ENCODE data around the gene TWIST2.

Gene TWIST2

GRCh38 chr2:238810321-238810720, 37.6 kb upstream of the TWIST2 start:
- peaks cover 10% of the 10 kb centered on the region for H3K36me3 Mint-ChIP-seq (ENCODE audit: low read depth)
- H3K4me3 Mint-ChIP-seq: no peak overlapping the region
- peaks cover 23% of the 10 kb centered on the region for H3K27me3 Mint-ChIP-seq (ENCODE audit: low read depth)
- no peaks in the 10 kb centered on the region for H3K4me1 Mint-ChIP-seq
- no peak overlapping the region for H3K27ac Mint-ChIP-seq
- peaks cover 31% of the 10 kb centered on the region for H3K9me3 Mint-ChIP-seq
- no peak for TF ChIP-seq CTCF (IDR thresholded peaks at IDR 0.05; ENCODE audit: unreplicated experiment in 3 of 3)

- no peaks in the 10 kb centered on the region for H3K4me1 Mint-ChIP-seq
- peaks cover 31% of the 10 kb centered on the region for H3K9me3 Mint-ChIP-seq
- H3K27ac Mint-ChIP-seq: no peak overlapping the region
- peaks cover 10% of the 10 kb centered on the region for H3K36me3 Mint-ChIP-seq (ENCODE audit: low read depth)
- H3K4me3 Mint-ChIP-seq: no peak overlapping the region
- no peak for TF ChIP-seq CTCF (IDR thresholded peaks at IDR 0.05; ENCODE audit: unreplicated experiment in 3 of 3)
- peaks cover 18% of the 10 kb centered on the region for H3K27me3 Mint-ChIP-seq (ENCODE audit: low read depth)
Observed at GRCh38 chr2:238811293-238811692, 36.6 kb upstream of the TWIST2 start.

GRCh38 chr2:238811759-238812158, 36.1 kb upstream of the TWIST2 start:
- Mint-ChIP-seq H3K27me3 (ENCODE audit: low read depth) (peaks cover 19% of the 10 kb centered on the region), H3K4me1 (no peaks in the 10 kb centered on the region), H3K27ac (no peak overlapping the region), H3K9me3 (peaks cover 31% of the 10 kb centered on the region), H3K36me3 (ENCODE audit: low read depth) (peaks cover 10% of the 10 kb centered on the region), H3K4me3 (no peak overlapping the region)
- TF ChIP-seq CTCF (IDR thresholded peaks at IDR 0.05; ENCODE audit: unreplicated experiment in 3 of 3): no peak

- Mint-ChIP-seq H3K27me3 (ENCODE audit: low read depth) (peaks cover 20% of the 10 kb centered on the region), H3K4me1 (no peaks in the 10 kb centered on the region), H3K27ac (no peak overlapping the region), H3K36me3 (ENCODE audit: low read depth) (peaks cover 10% of the 10 kb centered on the region), H3K4me3 (no peak overlapping the region), H3K9me3 (peaks cover 23% of the 10 kb centered on the region)
- TF ChIP-seq CTCF (IDR thresholded peaks at IDR 0.05; ENCODE audit: unreplicated experiment in 3 of 3): no peak
Observed at GRCh38 chr2:238813109-238813508, 34.8 kb upstream of the TWIST2 start.

GRCh38 chr2:238814815-238815214, 33.1 kb upstream of the TWIST2 start:
- H3K27ac Mint-ChIP-seq: no peak overlapping the region
- no peak overlapping the region for H3K4me3 Mint-ChIP-seq
- no peak for TF ChIP-seq CTCF (IDR thresholded peaks at IDR 0.05; ENCODE audit: unreplicated experiment in 3 of 3)
- no peaks in the 10 kb centered on the region for H3K4me1 Mint-ChIP-seq
- H3K36me3 Mint-ChIP-seq (ENCODE audit: low read depth): peaks cover 7% of the 10 kb centered on the region
- peaks cover 20% of the 10 kb centered on the region for H3K9me3 Mint-ChIP-seq
- H3K27me3 Mint-ChIP-seq (ENCODE audit: low read depth): peaks cover 29% of the 10 kb centered on the region

GRCh38 chr2:238816291-238816690, 31.6 kb upstream of the TWIST2 start:
- Mint-ChIP-seq H3K27ac (no peak overlapping the region), H3K4me1 (peaks cover 1% of the 10 kb centered on the region), H3K27me3 (ENCODE audit: low read depth) (peaks cover 38% of the 10 kb centered on the region), H3K4me3 (no peak overlapping the region), H3K36me3 (ENCODE audit: low read depth) (peaks cover 5% of the 10 kb centered on the region), H3K9me3 (peaks cover 20% of the 10 kb centered on the region)
- TF ChIP-seq CTCF (IDR thresholded peaks at IDR 0.05; ENCODE audit: unreplicated experiment in 3 of 3): no peak
